Stimulated activated CD4-positive, alpha-beta T cell treated with anti-CD3 and anti-CD28 coated beads, TNF-alpha, amount 100 ng/mL, for 1 hour (primary cell): ENCODE results near the gene POM121L2.

Experiments used
- DNase-seq, 3 donors: peaks; one replicate each; pipeline ENCODE4 v3.0.0-alpha.2; 2020; ENCODE audit warnings: low read depth in 3 of 3, low spot score in 1 of 3

Gene POM121L2

DNA sequence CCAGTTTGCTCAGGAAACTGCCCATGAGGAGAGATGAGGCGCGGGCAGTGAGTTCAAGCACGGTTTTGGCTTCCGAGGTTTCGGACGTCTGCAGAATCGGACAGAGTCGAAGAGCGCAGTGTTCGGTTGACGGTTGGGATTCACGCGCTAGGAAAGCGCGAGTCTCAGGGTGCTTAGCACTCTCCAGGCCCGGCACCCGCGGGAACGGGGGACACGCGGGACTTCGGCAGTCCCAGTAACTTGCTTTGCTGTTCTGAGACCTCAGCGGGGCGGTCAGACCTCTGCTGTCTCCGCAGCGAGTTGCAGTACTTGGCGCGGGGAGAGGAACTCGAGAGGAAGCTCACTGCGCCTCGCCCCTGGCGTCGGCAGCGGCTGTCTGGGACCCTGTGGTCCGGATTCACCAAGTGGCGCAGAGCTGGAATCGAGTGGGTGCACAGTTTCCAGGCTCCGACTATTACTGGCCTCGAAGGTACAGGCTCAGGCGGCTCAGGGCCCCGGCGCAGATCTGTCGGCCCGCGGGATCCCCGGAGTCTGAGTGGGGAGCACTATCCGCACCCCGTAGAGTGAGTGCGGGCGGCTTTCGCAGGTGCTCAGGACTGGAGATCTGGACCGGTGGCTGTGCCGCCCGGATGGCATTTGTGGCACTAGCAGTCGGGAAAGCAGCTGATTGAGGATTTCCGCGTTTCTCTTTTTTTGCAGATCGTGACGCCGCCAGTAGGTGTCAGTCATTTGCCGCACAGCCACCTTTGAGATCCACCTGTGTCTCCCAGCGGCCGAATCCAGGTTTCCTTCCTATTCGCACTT is at the start of gene POM121L2:
POM121L2 (minus strand) TSS at position 128 of the 804 bp plus-strand sequence; CDS start at position 25, 103 bp downstream.
- DNase-seq, result peak in 2 of 3 donors; percentile 22 to 42

DNA sequence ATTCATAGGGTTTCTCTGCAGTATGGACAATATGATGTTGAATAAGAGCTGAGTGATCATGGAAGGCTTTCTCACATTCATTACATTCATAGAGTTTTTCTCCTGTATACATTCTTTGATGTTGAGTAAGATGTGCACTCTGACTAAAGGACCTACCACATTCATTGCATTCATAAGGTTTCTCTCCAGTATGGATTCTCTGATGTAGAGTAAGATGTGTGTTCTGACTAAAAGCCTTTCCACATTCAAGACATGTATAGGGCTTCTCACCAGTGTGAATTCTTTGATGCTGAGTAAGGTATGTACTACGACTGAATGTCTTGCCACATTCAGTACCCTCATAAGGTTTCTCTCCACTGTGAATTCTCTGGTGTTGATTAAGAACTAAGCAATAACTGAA is 47.2 kb upstream of the POM121L2 start:
- no peak for DNase-seq

DNA sequence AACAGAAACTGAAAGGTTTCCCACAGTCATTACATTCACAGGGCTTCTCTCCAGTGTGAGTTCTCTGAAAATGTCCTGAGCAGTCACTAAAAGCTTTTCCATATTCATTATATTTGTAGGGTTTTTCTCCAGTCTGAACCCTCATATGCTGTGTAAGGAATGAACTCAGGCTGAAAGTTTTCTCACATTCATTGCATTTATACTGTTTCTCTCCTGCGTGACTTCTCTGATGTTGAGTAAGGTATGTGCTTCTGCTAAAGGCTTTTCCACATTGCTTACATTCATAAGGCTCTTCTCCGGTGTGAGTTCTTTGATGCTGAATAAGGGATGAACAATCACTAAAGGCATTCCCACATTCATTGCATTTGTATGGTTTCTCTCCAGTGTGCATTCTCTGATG is 46.7 kb upstream of the POM121L2 start:
- no peak for DNase-seq

DNA sequence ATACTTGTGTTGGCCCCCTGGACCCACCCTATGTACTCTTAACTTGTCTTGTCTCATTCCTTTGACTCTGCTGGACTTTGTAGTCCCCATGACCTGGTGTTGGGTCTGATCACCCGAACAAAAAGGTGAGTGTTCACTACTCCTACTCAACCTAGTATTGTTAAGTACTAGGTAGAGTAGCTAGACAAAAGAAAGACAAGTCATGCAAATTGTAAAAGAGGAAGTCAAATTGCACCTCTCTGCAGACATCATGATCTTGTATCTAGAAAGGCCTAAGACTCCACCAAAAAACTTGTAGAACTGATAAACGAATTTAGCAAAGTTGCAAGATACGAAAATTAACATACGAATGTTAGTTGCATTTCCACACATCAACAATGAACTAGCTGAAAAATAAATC is 40.8 kb upstream of the POM121L2 start:
- no peak for DNase-seq

DNA sequence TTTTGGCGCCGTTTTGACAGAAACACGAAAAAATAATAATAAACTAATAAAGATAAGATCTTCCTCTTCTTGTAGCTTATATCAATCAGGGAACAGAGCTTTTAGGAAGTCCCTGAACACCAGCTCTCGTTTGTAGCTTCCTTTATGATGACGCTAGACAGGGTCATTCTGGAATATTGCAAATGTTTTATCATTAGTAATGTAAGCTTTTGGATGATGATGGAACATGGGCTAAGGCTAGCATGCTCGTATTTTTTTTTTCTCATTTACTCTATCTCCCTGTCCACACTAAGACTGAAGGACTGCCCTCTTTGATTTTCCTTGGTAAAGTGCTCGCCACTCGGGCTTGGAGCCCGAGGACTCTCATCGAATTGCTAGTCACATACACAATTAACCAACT is 22.1 kb upstream of the POM121L2 start:
- DNase-seq, result no peak

DNA sequence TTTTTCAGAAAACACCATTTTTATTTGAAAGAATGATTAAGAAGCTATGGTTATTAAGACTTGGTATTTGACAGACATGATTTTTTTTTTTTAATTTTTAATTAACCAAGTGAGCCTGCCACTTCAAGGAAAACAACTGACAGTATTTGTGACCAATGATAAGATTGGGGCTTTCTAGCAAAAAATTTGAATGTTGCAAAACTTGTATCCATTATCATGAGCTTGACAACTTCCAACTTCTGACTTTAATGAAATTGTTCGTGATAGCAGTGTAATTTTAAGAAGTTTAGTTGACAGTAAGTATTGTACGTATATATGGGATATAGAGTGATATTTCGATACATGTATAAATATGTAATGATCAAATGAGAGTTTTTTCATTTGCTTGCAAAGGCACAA is 21.6 kb upstream of the POM121L2 start:
- DNase-seq, result no peak

DNA sequence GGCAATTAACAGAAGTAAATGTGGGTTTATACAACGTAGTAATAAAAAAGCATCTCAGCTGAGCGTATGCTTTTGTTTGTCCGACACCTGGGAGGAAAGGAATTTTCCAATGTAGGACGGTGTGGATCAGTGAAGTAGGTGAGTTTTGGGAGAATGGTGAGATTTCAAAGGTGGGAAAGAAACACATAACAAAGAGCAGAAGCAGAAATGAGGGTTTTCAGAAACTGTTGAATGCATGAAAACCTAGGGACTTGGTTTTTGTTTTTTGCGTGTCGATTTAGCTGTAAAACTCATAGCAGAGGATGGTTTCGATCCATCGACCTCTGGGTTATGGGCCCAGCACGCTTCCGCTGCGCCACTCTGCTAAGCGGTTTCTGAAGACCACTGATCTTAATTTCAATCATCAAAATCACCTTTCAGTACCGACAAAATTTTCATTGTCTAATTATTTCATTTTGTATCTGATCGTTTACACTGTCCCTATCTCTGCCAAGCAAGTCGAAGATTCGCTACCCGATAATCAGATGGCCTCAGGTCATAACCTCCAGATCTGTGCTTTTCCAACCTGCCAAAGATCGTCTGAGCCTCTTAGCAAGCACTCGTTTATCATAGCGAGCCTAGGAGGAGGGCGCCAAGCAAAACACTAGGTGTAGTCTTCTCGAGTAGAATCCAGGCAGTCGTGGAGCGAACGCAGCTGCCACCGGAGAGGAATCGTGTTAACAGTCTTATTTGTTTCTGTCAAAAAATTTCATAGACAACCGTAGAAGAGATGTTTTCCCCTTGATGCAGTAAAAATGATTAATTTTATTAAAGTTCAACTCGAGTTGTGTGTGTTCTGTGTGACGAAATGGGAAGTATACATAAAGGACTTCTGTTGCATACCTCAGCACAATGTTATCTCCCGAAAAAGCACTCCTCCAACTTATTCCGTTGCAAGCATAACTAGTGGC is 20.9 kb upstream of the POM121L2 start:
- peak in 1 of 3 donors; percentile 15 for DNase-seq

DNA sequence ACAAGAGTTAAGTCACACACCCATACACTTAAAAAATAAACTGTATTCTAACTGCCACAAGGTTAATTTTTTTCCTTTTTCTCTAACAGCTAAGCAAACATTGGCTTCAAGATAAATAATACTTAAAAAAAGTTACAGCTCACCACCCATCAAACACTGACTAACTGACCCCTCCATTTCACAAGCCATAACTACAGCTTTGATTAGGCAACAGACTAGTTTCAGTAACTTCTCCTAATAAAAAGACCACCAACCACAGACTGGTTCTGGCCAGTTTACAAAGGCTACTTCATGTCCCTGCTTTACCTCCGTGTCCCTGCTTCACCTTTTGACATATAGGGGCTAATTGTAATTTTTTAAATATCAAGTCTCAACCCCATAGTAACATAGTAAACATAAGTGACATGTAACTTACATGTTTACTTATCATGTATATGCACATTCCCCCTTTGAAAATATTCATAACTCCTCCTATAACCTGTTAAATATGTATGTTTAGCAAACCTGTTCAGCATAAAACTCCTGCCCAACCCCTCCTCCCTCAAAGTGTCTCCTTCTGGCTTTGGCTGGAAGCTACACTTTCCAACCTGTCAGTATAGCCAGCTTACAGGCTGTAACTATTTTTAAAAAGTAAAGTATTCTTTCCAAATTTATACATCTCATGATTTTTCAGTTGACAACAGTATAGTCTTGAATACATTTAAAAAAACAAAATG is 15.1 kb upstream of the POM121L2 start:
- DNase-seq, result no peak

DNA sequence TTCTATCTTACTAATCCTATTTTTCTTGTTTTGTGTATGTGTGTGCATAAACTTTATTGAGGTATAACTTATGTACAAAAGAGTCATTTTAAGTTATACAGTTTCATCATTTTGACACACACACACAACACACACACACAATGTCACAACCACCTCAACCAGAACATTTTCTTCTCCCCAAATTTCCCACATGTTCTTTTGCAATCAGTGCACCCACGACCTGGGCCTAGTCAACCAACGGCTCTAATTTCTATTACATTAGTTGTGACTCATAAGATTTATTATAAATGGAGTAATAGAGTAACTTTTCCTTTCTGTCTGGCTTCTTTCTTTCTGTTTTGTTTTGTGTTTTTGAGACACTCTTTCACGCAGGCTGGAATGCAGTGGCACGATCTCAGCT is 9.8 kb upstream of the POM121L2 start:
- no peak for DNase-seq

DNA sequence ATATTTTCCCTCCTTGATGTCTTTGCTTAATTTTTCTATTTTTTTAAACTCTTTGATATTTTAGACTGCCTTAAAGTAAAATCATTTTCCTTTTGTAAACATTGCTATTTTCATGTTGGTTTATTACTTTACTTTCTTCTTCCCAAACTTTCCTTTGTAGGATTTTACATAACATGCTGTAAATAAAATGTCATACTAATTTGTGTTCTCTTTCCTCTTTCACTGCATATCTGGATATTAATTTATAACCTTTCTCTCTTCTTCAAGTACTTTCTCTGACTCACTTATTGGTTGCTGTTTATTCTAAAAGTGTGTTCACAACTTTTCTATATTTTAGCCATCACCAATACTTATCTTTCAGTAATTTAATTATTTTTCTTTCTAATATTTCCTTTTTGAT is 9.3 kb upstream of the POM121L2 start:
- DNase-seq, result no peak

DNA sequence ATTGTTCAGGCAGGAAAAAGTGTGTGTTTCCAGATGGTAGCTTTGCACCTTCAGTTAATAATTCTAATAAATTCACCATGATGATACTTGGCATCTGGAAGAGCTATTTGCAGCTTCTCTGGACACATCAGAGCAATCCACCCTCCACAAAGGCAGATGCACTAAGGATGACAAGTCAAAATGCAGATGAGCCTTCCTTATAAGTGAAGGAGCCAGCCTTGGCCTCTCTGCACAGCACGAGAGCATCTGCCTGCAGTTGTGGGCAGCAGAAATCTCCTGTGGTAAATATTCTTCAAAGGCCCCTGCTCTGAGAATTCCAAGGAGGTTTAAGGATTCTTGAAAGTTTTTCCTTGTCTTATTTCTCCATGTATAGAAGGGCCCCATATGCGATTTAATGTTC is 6.9 kb upstream of the POM121L2 start:
- DNase-seq, result no peak

DNA sequence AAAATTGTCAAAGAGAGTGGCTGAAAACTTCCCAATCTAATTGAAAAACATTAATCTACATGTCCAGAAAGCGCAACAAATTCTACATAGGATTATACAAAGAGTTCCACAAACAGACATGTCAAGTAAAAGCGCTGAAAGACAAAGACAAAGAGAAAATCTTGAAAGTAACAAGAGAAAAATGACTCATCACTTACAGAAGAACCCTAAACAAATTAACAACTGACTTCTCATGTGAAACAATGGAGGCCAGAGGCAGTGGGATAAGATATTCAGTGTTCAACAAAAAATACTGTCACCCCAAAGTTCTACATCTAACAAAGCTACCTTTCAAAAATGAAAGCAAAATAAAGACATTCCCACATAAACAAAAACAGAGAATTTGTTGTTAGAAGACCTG is 2.0 kb upstream of the POM121L2 start:
- DNase-seq, result no peak

DNA sequence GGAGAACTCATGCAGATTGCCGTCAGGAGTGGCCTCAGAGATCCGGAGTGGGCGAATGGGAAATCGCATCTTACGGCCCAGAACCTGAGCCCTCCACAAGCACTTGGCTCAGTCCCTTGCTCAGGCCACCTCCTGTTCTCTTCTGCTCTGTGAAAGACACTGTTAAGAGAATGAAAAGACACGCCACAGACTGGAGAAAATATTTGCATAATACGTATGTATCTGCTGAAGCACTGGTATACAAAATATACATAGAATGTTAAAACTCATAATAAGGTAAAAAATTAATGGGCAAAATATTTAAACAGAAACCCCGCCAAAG is 838 bp upstream of the POM121L2 start:
- no peak for DNase-seq

DNA sequence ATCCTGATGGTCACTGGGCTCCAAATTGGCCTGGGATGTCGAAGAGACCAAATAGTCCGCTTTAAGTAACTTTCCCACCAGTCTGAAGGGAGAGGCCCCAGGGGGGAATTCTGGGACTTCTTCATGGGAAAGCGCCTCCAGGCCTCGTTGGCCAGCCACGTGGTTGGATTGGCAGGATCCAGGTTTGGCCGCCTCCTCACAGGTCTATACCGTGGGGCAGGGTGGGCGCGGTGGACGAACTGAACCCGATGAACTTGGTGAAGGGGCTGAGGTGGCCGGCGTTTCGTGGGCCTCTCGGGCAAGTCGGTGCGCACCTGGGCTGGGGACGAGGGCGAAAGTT is 297 bp downstream of the POM121L2 start:
- no peak for DNase-seq

DNA sequence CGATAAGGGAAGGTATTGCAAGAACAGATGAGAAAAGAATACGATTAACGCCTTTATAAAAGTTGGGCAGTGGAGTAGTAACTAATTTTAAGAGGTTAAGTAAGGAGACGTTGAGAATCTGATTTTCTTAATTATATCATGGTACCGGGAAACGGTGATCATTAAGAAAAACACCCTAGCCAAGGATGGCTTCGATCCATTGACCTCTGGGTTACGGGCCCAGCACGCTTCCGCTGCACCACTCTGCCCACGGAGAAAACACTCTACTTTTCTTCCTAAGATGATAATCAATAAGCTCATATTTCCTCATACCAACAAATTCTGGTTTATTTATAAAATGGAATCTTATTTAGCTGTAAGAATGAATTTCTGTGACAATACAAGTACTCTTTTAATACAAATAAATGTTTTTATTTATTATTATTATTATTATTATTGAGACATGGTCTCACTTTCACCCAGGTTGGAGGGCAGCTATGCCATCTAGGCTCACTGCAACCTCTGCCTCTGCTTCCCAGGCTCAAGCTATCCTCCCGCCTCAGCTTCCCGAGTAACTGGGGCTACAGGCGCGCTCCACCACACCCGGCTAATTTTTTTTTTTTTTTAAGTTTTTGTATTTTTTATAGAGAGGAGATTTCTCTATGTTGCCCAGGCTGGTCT is 8.3 kb downstream of the POM121L2 start:
- DNase-seq, result no peak

DNA sequence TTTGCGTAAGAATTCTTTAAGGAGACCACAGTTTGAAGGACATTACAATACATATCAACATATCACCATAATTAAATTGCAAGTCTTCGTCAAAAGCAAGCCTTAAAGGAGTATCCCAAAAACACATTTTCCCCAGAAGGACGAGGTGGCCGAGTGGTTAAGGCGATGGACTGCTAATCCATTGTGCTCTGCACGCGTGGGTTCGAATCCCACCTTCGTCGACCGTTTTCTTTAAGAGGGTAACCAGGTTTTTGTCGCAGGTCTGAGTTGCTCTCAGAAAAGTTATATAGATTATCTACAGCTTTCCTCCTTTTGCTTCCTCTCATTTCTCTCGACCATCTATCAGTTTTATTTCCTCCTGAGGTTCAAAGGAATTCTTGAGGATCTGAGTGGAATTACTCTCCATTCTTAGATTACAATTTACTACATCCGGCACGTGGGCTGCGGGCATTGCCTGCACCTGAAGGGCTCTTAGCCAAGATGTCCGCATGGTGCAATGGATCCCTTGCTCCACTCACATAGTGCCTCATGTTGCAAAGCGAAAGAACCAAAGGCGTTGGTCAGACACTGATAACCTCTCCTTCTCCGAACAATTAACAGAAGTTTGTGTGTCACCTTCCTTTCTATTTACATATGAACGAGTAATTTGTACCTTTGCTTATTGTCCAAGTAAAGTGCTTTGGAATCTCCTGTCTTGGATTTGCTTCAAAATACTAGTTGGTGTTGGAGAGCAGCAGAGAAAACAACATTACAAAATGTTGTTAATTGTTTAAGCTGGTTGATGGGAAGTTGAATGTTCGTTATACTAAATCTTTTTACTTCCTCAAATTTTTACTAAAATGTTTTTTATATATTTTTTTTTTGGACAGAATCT is 14.0 kb downstream of the POM121L2 start:
- no peak for DNase-seq

DNA sequence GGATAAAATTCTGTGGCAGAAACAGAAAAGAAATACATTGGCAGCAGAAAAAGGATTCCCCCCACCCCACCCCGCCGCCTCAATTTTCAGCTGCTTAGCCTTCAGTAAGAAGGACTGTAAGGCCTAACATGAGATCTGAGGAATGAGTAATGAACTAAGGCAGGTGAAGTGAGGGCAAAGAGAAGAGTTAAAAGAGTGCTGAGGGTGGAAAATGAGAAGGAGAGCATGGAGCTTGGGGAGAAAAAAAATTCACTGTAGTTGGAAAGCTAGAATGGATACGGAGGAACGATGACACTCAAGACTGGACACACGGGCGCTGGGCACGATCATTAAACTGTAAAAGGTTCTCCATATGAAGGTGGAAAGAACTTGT is 14.6 kb downstream of the POM121L2 start:
- no peak for DNase-seq

DNA sequence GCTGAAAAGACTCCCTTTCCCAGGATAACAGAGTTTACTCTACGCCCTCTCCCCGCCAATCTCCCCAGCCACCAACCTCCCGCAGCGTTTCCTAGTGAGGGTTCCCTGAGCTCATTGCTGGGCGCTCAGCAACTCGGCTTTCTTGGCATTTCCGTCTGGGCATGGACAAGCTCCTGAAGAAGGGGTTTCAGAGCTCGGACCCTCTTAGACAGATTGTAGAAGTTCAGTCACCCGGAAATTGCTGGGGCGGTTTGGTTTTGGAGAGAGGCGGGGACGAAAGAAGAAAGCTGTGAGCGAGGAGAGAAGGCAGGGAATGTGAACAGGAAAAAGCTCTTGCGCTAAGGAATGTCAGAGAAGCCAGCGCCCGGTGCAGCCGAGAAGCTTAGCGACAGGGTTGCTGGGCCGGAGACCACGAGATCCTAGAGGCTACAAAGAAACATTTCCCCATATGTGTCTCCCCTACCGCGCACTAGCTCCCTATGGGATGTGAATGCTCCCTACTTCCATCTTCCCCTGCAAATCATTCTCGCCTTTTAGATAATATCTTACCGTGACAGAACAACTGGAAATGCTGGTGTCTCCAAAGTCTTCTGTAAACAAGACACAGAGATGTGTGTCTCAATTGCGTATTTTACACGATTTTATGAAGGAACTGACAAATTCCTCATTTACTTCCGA is 15.8 kb downstream of the POM121L2 start:
- DNase-seq, result no peak

DNA sequence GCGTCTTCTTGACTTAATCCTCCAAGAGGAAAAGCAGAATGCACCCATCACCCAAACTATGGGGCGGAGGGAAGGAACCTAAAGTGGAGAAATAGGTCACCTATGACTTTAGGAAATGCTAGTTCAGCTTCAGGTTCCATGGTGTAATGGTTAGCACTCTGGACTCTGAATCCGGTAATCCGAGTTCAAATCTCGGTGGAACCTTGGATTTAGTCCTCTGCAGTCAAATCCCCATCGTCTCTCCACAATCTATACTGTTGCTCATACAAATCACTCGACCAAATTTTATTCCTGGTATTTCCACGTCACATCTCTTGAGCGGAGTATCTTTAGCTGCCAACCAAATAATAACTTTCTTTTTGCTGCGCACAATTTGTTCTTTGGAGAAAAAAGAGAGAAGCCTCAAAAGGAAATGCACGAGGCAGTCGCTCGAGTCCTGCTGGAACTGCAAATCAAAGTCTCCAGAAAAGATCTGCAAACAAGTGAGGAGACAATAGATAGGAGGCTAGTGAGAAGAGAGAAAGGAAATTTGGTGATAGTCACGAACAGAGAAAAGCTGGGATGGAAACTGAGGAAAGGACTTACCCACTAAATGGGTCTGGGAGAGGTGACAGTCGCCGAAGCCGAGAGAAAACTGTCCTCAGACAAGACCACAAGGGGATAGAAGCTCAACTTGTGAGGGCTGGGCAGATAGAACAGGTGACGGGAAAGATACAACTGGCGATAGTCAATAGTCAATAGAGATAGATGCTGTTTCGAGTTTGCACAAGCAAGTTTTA is 16.6 kb downstream of the POM121L2 start:
- DNase-seq, result no peak
